H1 (cell line): ENCODE results near the gene CRTC1. TPM values are rescaled to one million over a fixed set of nuclear protein-coding genes. Genes with fewer than 3 reads are reported as not detected.

Experiments used
- CTCF ChIA-PET: fragments of 300-600 bp; sonication (Branson Sonifier 250); formaldehyde crosslinking; loops from one replicate; lab custom pipeline; 2021; ENCODE audit not compliant: partially characterized antibody; lab: Charles Lee
- POLR2A ChIA-PET: fragments of 300-600 bp; sonication (Branson Sonifier 250); formaldehyde crosslinking; loops from one replicate; lab custom pipeline; 2021; ENCODE audit warnings: inconsistent platforms; ENCODE audit not compliant: partially characterized antibody; lab: Charles Lee
- DNase-seq, 2 experiments: peaks; one replicate each; pipeline versions ENCODE4 v3.0.0 to v3.0.0-alpha.2; 2010 to 2022; ENCODE audit warnings: low spot score in 2 of 2, low read depth in 1 of 2, mixed read lengths in 1 of 2
- FAIRE-seq: peaks from 2 replicates; lab custom pipeline; 2011; peaks lifted over from hg19 to GRCh38; lab: Jason Lieb, UNC
- H2AFZ ChIP-seq: 2 replicates; pipeline ENCODE4 v1.8.1; 2012; ENCODE audit warnings: low read length, inconsistent platforms
- H2AK5ac ChIP-seq: 2 replicates; pipeline ENCODE4 v1.6.1; 2013; ENCODE audit warnings: low read depth, low read length
- H2BK120ac ChIP-seq: replicated peaks from 2 replicates; pipeline ENCODE3; 2013; ENCODE audit warnings: low read depth, low read length, inconsistent platforms
- H2BK12ac ChIP-seq: 2 replicates; pipeline ENCODE4 v1.6.1; 2013; ENCODE audit warnings: low read depth, low read length
- H2BK15ac ChIP-seq: 2 replicates; pipeline ENCODE4 v1.6.1; 2013; ENCODE audit warnings: low read length
- H2BK20ac ChIP-seq: 2 replicates; pipeline ENCODE4 v1.6.1; 2013; ENCODE audit warnings: low read length
- H2BK5ac ChIP-seq: 2 replicates; pipeline ENCODE4 v1.6.1; 2013; ENCODE audit warnings: low read depth, low read length
- H3K14ac ChIP-seq: 2 replicates; pipeline ENCODE4 v1.6.1; 2013; ENCODE audit warnings: inconsistent platforms; ENCODE audit not compliant: insufficient read length
- H3K18ac ChIP-seq: 2 replicates; pipeline ENCODE4 v1.6.1; 2013; ENCODE audit warnings: low read length; ENCODE audit errors: extremely low read depth
- H3K23ac ChIP-seq: 2 replicates; pipeline ENCODE4 v1.6.1; 2013; ENCODE audit warnings: inconsistent platforms; ENCODE audit not compliant: insufficient read length
- H3K23me2 ChIP-seq: 2 replicates; pipeline ENCODE4 v1.6.1; 2013; ENCODE audit warnings: low read depth, low read length
- H3K27ac ChIP-seq: 2 replicates; pipeline ENCODE4 v1.6.1; 2011; ENCODE audit warnings: low read depth, low read length, inconsistent platforms
- H3K27me3 ChIP-seq, 4 experiments: replicated peaks in 1 of 4; 1 replicate in 1 of 4; 2 replicates in 3 of 4; pipeline versions ENCODE4 v1.6.1 to v1.8.1; 2011 to 2013; ENCODE audit warnings: low read length in 3 of 4, mild to moderate bottlenecking in 3 of 4, inconsistent platforms in 2 of 4, mixed read lengths in 2 of 4, moderate library complexity in 1 of 4; ENCODE audit not compliant: control insufficient read depth in 3 of 4, insufficient read depth in 3 of 4; ENCODE audit errors: extremely low read depth in 1 of 4
- H3K36me3 ChIP-seq, 4 experiments: 2 replicates each; pipeline versions ENCODE4 v1.6.1 to v1.8.1; 2011 to 2013; ENCODE audit warnings: mild to moderate bottlenecking in 4 of 4, low read length in 3 of 4, moderate library complexity in 2 of 4, control low read depth in 1 of 4, inconsistent platforms in 1 of 4; ENCODE audit not compliant: insufficient read depth in 4 of 4, control insufficient read depth in 2 of 4
- H3K4ac ChIP-seq: replicated peaks from 2 replicates; pipeline ENCODE3; 2013; ENCODE audit warnings: low read length, low read depth, mixed read lengths, inconsistent platforms; ENCODE audit not compliant: insufficient read length
- H3K4me1 ChIP-seq, 4 experiments: replicated peaks in 1 of 4; 1 replicate in 1 of 4; 2 replicates in 3 of 4; pipeline versions ENCODE4 v1.6.1 to v1.8.1; 2011 to 2013; ENCODE audit warnings: low read length in 3 of 4, inconsistent platforms in 2 of 4, mixed read lengths in 1 of 4; ENCODE audit not compliant: insufficient read depth in 4 of 4, control insufficient read depth in 3 of 4
- H3K4me2 ChIP-seq, 2 experiments: 2 replicates each; pipeline versions ENCODE4 v1.6.1 to v1.8.1; 2011 to 2013; ENCODE audit warnings: low read depth in 2 of 2, low read length in 2 of 2, control low read depth in 1 of 2, inconsistent platforms in 1 of 2, mild to moderate bottlenecking in 1 of 2; ENCODE audit not compliant: insufficient read depth in 1 of 2
- H3K4me3 ChIP-seq, 4 experiments: fragments of 200-600, 300-600 bp in 1 of 4; sonication (generic), shearing (Covaris generic), sonication (Bioruptor Twin) in 1 of 4; 2 replicates each; pipeline versions ENCODE4 v1.5.1 to v1.8.1; 2011 to 2016; ENCODE audit warnings: low read length in 4 of 4, low read depth in 3 of 4, control low read depth in 2 of 4, inconsistent platforms in 2 of 4, mild to moderate bottlenecking in 2 of 4, mixed read lengths in 1 of 4, moderate library complexity in 1 of 4; ENCODE audit not compliant: insufficient read depth in 2 of 4; ENCODE audit errors: extremely low read depth in 1 of 4
- H3K56ac ChIP-seq: replicated peaks from 2 replicates; pipeline ENCODE3; 2013; ENCODE audit warnings: low read depth, mild to moderate bottlenecking, mixed read lengths, low read length, inconsistent platforms; ENCODE audit not compliant: insufficient read length
- H3K79me1 ChIP-seq: 2 replicates; pipeline ENCODE4 v1.6.1; 2013; ENCODE audit warnings: low read depth, low read length, control low read depth
- H3K79me2 ChIP-seq, 2 experiments: 2 replicates each; pipeline versions ENCODE4 v1.6.1 to v1.8.1; 2012 to 2013; ENCODE audit warnings: low read length in 2 of 2, mild to moderate bottlenecking in 2 of 2, inconsistent platforms in 1 of 2; ENCODE audit not compliant: insufficient read depth in 2 of 2, control insufficient read depth in 1 of 2
- H3K9ac ChIP-seq, 4 experiments: replicated peaks in 1 of 4; 1 replicate in 1 of 4; 2 replicates in 3 of 4; pipeline versions ENCODE4 v1.6.1 to v1.8.1; 2011 to 2013; ENCODE audit warnings: low read depth in 3 of 4, low read length in 3 of 4, control low read depth in 2 of 4, mild to moderate bottlenecking in 2 of 4, moderate library complexity in 2 of 4, inconsistent platforms in 1 of 4; ENCODE audit errors: extremely low read depth in 1 of 4
- H3K9me3 ChIP-seq, 2 experiments: 2 replicates each; pipeline versions ENCODE4 v1.6.1 to v1.8.1; 2012 to 2013; ENCODE audit warnings: mild to moderate bottlenecking in 2 of 2, moderate library complexity in 2 of 2, control low read depth in 1 of 2, inconsistent platforms in 1 of 2, low read depth in 1 of 2, low read length in 1 of 2, mixed read lengths in 1 of 2; ENCODE audit not compliant: insufficient read depth in 2 of 2
- H4K20me1 ChIP-seq, 2 experiments: replicated peaks in 1 of 2; 2 replicates each; pipeline versions ENCODE3 to v1.8.1; 2011 to 2013; ENCODE audit warnings: inconsistent platforms in 2 of 2, low read length in 2 of 2, mild to moderate bottlenecking in 1 of 2; ENCODE audit not compliant: insufficient read depth in 2 of 2, control insufficient read depth in 1 of 2
- H4K5ac ChIP-seq: 2 replicates; pipeline ENCODE4 v1.6.1; 2013; ENCODE audit warnings: low read length, low read depth, mixed read lengths, inconsistent platforms; ENCODE audit not compliant: insufficient read length
- H4K8ac ChIP-seq: 2 replicates; pipeline ENCODE4 v1.8.0; 2013; ENCODE audit warnings: mild to moderate bottlenecking, moderate library complexity, low read length, inconsistent platforms; ENCODE audit not compliant: insufficient read depth; ENCODE audit errors: extremely low read depth
- H4K91ac ChIP-seq: replicated peaks from 2 replicates; pipeline ENCODE3; 2013; ENCODE audit warnings: low read length, mixed read lengths, inconsistent platforms; ENCODE audit not compliant: insufficient read length
- ATF2 ChIP-seq: IDR thresholded peaks from 2 replicates; pipeline ENCODE4 v1.6.1; 2012; ENCODE audit warnings: low read length, inconsistent platforms
- CTCF ChIP-seq, 3 experiments: IDR thresholded peaks; 1 replicate in 2 of 3; 2 replicates in 1 of 3; pipeline versions ENCODE4 v1.5.1 to v1.6.1; 2011; ENCODE audit warnings: low read length in 3 of 3, mild to moderate bottlenecking in 3 of 3, inconsistent platforms in 2 of 3, low read depth in 1 of 3, moderate library complexity in 1 of 3; ENCODE audit not compliant: insufficient read depth in 1 of 3; ENCODE audit errors: control extremely low read depth in 1 of 3
- RAD21 ChIP-seq, 2 experiments: IDR thresholded peaks in 1 of 2; conservative IDR thresholded peaks in 1 of 2; 2 replicates each; pipeline ENCODE4 v1.6.1; 2011; ENCODE audit warnings: low read depth in 2 of 2, low read length in 2 of 2, improper control_type of control experiment in 1 of 2, inconsistent platforms in 1 of 2, mild to moderate bottlenecking in 1 of 2, moderate library complexity in 1 of 2
- USF2 ChIP-seq: IDR thresholded peaks from 2 replicates; pipeline ENCODE4 v1.6.1; 2011; ENCODE audit warnings: low read length, improper control_type of control experiment
- WGBS, 2 experiments: shearing (Covaris generic) in 1 of 2; methylation state at CpG; one replicate each; pipeline versions ENCODE4 v1.1.6 to v1.1.7; 2013 to 2015; ENCODE audit warnings: low lambda C conversion rate in 2 of 2, mixed read lengths in 2 of 2, inconsistent platforms in 1 of 2, low coverage in 1 of 2, missing lambda C conversion rate in 1 of 2; ENCODE audit not compliant: insufficient replicate concordance in 2 of 2, insufficient coverage in 1 of 2, insufficient read length in 1 of 2; ENCODE audit errors: extremely low coverage in 1 of 2, missing lambda C conversion rate in 1 of 2; 5-methylcytosine and 5-hydroxymethylcytosine counted together
- polyA plus RNA-seq, 7 experiments: library from polyadenylated mRNA; depleted of rRNA in 3 of 7; stranded (reverse) in 5 of 7; unstranded in 2 of 7; fragments of >200 nt in 5 of 7; fragments of 200-250 nt in 2 of 7; gene quantifications; 1 replicate in 5 of 7; 2 replicates in 1 of 7; 4 replicates in 1 of 7; pipeline versions ENCODE4 v1.2.1 to v1.2.3, GENCODE V29; 2011 to 2013; ENCODE audit warnings: missing spikeins in 2 of 7, mixed read lengths in 2 of 7
- total RNA-seq: library from RNA; stranded (reverse); fragmentation: NEBNext Ultra II Directional; extraction: Animal tissue kit (Norgen Biotek cat#: 25700); gene quantifications from 2 replicates; pipeline ENCODE4 v1.2.1, GENCODE V29; 2021

CRTC1 gene
- total and polyA plus RNA-seq, 2 of the 8 experiments (the other 6 are each of a cell fraction or from before 2014, with no cell fraction given), result 2.9 to 8.5 TPM

- Histone ChIP-seq H3K56ac (no peak overlapping the region), H4K5ac (no peak overlapping the region), H3K79me1 (no peaks in the 10 kb centered on the region), H3K9ac (no peak overlapping the region), H3K18ac (no peak overlapping the region), H2AK5ac (no peak overlapping the region), H3K4ac (no peak overlapping the region), H3K27me3 (no peaks in the 10 kb centered on the region), H3K27ac (no peak overlapping the region), H4K91ac (no peak overlapping the region), H4K8ac (no peak overlapping the region), H3K23ac (no peak overlapping the region), H3K79me2 (no peaks in the 10 kb centered on the region), H3K4me3 (no peak overlapping the region), H3K36me3 (no peaks in the 10 kb centered on the region; a peak in 1 of 8 replicates), H2BK20ac (no peak overlapping the region), H3K23me2 (no peaks in the 10 kb centered on the region), H2BK15ac (no peak overlapping the region), H3K14ac (no peak overlapping the region), H2BK12ac (no peak overlapping the region), H2BK5ac (peak overlapping the region; percentile 71; the same call in 1 of the 2 replicates), H3K4me1 (peaks cover 0 to 3% (median 0%) of the 10 kb centered on the region in 4 experiments; a peak in 1 of 7 replicates), H4K20me1 (peaks cover 4 to 6% of the 10 kb centered on the region in 2 experiments), H3K4me2 (no peak overlapping the region), H3K9me3 (no peaks in the 10 kb centered on the region), H2AFZ (no peak overlapping the region), H2BK120ac (no peak overlapping the region)
- FAIRE-seq (no peak), DNase-seq (no peak)
- WGBS, 2 experiments, result 91% methylated on average over 9 of the region's 11 CpGs; no CpG with 5 or more reads in 1 of the 2 experiments
- TF ChIP-seq USF2 (no peak), RAD21 (IDR thresholded peaks at IDR 0.05 in 1 of 2, conservative IDR thresholded peaks at IDR 0.05 in 1 of 2; ENCODE audit: low read depth in 2 of 2, low read length in 2 of 2) (peak in 1 of 2 experiments; percentile 22; a peak in 1 of 4 replicates), ATF2 (no peak), CTCF (IDR thresholded peaks at IDR 0.05; ENCODE audit: control extremely low read depth in 1 of 3, insufficient read depth in 1 of 3, low read depth in 1 of 3, low read length in 3 of 3) (peak in 1 of 3 experiments; percentile 18; a peak in 1 of 4 replicates)
- ChIA-PET CTCF (interaction anchor here (0.7 to 1.8 kb wide), 9 partner anchors 9 to 280 kb away, joined by 3 to 7 read pairs (median 4); no protein-coding TSS in a partner anchor), POLR2A (interaction anchor here (1.2 kb wide), 1 partner anchor 11 kb away, joined by 3 read pairs; no protein-coding TSS in a partner anchor)
Measured at GRCh38 chr19:18730885-18731513, 47.5 kb downstream of the CRTC1 start.
